Inflammatory macrophage treated with lipopolysaccharide for 1 hour (primary cell): ENCODE data around the gene SMPD4.
"Not testable (repeated sequence)": the region's sequence is repeated elsewhere in the genome, so short reads cannot be mapped to it uniquely, and the experiment has no call there.

ENCODE experiments used
- DNase-seq, 2 donors: peaks; one replicate each; pipeline ENCODE4 v3.0.0-alpha.2; 2020 to 2022

Gene SMPD4

GRCh38 chr2:130138326-130138725, 43.1 kb downstream of the SMPD4 start:
- DNase-seq: not testable (repeated sequence)

- not testable (repeated sequence) for DNase-seq
Observed at GRCh38 chr2:130137118-130137517, 44.3 kb downstream of the SMPD4 start.

- DNase-seq: not testable (repeated sequence)
Observed at GRCh38 chr2:130136546-130136945, 44.9 kb downstream of the SMPD4 start.

GRCh38 chr2:130135692-130136541, 45.5 kb downstream of the SMPD4 start:
- no peak for DNase-seq

GRCh38 chr2:130129120-130129829, 52.1 kb downstream of the SMPD4 start, which contains the start of gene POTEF:
TSS of gene POTEF (minus strand) at chr2:130129222. CDS start at chr2:130120515, 8,707 bp downstream.
- not testable (repeated sequence) for DNase-seq

- not testable (repeated sequence) for DNase-seq
Observed at GRCh38 chr2:130128464-130128863, 52.9 kb downstream of the SMPD4 start.

- not testable (repeated sequence) for DNase-seq
Observed at GRCh38 chr2:130127726-130128125, 53.7 kb downstream of the SMPD4 start.

GRCh38 chr2:130120924-130121323, 60.5 kb downstream of the SMPD4 start:
- DNase-seq: not testable (repeated sequence)

GRCh38 chr2:130102597-130103363, 78.6 kb downstream of the SMPD4 start:
- DNase-seq: not testable (repeated sequence)
